HG03159 (cell line): ENCODE results near the gene FGFBP3.

Source experiments
- ATAC-seq: cut with Tn5 transposase; IDR thresholded peaks from one replicate; pipeline ENCODE4 v1.9.1; 2021; ENCODE audit warnings: mild to moderate bottlenecking, moderate library complexity; ENCODE audit not compliant: unreplicated experiment

The FGFBP3 gene

GRCh38 chr10:91856637-91857036, 52.6 kb downstream of the FGFBP3 start:
- ATAC-seq: no peak
